Fibroblast of the aortic adventitia (primary cell): ENCODE results near the gene MFGE8. TPM values are rescaled to one million over a fixed set of nuclear protein-coding genes. Genes with fewer than 3 reads are reported as not detected.

ENCODE experiments used
- DNase-seq: peaks from one replicate; pipeline ENCODE4 v3.0.0-alpha.2; 2010; ENCODE audit warnings: low read depth
- H3K4me3 ChIP-seq: 2 replicates; pipeline ENCODE4 v1.5.1; 2011; ENCODE audit warnings: low read depth, mild to moderate bottlenecking, control low read depth, low read length, moderate library complexity
- total RNA-seq: library from RNA; depleted of rRNA; stranded (reverse); fragments of >200 nt; gene quantifications from 2 replicates; pipeline ENCODE4 v1.2.3, GENCODE V29; 2012; ENCODE audit warnings: low replicate concordance
- TF ChIP-seq, protein P1 (sequence below): IDR thresholded peaks from 2 replicates; pipeline ENCODE4 v1.5.1; 2011; ENCODE audit warnings: mild to moderate bottlenecking, low read length, control low read depth, inconsistent platforms; ENCODE audit not compliant: insufficient read depth

MFGE8 gene, protein sequence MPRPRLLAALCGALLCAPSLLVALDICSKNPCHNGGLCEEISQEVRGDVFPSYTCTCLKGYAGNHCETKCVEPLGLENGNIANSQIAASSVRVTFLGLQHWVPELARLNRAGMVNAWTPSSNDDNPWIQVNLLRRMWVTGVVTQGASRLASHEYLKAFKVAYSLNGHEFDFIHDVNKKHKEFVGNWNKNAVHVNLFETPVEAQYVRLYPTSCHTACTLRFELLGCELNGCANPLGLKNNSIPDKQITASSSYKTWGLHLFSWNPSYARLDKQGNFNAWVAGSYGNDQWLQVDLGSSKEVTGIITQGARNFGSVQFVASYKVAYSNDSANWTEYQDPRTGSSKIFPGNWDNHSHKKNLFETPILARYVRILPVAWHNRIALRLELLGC
- total RNA-seq: 59.5 and 217 TPM in 2 replicates

DNA sequence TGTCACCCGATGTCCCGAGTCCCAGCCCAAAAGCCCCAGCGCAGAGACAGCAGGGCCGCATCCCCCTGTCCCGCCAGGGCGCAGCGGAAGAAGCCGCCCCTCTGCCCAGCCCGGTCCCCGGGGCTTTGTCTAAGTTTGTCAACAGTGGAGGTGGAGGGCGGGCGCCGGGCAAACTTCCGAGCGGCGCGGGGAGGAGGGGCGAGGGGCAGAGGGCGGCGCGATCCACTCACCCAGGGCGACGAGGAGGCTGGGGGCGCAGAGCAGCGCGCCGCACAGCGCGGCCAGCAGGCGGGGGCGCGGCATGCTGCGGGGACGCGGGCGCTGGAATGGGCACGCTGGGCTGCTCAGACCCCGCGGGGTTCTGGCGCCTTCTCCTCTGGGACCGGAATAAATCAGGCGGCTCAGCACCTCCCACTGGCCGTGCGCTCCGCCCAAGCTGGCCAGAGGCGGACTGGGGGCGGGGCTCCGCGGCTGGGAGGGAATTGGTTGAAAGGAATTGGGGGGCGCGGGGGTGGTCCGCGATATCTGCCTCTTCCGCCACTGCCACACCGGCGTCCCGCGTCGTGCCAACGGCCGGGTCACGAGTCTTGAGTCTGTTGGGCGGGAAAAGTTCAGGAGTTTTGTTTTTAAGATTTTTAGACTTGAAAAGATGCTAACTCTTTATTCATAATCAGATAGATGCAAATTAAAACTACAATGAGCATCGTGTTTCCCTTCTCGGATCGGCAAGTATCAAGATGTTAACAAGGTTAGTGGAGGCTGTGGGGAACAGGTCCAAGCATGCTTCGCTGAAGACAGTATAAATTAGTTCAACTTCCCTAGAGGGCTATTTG is at the start of gene MFGE8:
TSS of gene MFGE8 (minus strand) at position 363 of the 833 bp plus-strand sequence. CDS start at position 303, 60 bp downstream.
- H3K4me3 ChIP-seq: peak within 1 kb of the TSS; percentile 77
- peak; percentile 48 for DNase-seq
- TF ChIP-seq, protein P1, sequence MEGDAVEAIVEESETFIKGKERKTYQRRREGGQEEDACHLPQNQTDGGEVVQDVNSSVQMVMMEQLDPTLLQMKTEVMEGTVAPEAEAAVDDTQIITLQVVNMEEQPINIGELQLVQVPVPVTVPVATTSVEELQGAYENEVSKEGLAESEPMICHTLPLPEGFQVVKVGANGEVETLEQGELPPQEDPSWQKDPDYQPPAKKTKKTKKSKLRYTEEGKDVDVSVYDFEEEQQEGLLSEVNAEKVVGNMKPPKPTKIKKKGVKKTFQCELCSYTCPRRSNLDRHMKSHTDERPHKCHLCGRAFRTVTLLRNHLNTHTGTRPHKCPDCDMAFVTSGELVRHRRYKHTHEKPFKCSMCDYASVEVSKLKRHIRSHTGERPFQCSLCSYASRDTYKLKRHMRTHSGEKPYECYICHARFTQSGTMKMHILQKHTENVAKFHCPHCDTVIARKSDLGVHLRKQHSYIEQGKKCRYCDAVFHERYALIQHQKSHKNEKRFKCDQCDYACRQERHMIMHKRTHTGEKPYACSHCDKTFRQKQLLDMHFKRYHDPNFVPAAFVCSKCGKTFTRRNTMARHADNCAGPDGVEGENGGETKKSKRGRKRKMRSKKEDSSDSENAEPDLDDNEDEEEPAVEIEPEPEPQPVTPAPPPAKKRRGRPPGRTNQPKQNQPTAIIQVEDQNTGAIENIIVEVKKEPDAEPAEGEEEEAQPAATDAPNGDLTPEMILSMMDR: peak; percentile 5

DNA sequence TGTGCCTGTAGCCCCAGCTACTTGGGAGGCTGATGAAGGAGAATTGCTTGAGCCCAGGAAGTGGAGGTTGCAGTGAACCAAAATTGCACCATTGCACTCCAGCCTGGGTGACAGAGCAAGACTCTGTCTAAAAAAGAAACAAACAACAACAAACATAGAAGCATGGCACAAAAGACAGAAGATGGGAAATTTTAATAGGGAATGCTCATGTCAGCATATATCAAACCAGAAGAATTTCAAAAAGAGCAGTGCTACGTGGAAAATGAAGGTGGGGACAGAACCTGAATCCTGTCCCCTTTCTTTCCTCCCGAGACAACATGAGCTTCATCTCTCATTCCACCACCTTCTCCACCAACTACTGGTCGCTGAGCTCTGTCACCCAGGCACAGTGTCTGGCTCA is 46.3 kb upstream of the MFGE8 start:
- TF ChIP-seq, protein P1: no peak
- no peak overlapping the region for H3K4me3 ChIP-seq
- no peak for DNase-seq

DNA sequence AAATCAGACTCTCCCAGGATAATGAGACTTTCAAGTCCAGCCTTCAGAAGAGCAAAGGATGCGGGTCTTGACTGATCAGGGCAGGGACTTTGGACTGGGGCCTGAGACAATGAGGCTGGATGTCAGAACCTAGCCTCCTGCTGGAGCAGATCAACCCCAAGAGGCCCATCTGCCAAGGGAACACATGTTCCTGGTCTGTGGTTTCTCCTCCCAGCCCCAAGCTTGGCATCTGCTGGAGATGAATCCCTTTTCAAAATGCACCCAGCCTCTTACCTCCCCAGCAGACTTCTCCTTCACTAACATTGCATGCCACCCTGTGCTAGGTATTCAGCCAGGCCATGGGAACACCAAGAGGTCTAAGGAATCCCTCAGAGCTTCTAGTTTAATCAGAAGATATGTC is 43.7 kb upstream of the MFGE8 start:
- H3K4me3 ChIP-seq: no peak overlapping the region
- TF ChIP-seq, protein P1: no peak
- DNase-seq: no peak

DNA sequence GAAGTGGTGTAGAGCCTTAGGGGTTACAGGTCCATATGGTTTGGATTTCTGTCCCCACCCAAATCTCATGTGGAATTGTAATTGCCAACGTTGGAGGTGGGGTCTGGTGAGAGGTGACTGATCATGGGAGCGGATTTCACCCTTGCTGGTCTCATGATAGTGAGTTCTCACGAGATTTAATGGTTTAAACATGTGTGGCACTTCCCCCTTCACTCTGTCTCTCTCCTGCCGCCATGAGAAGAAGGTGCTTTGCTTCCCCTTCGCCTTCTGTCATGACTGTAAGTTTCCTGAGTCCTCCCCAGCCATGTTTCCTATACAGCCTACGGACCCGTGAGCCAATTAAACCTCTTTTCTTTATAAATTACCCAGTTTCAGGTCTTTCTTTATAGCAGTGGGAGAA is 43.1 kb upstream of the MFGE8 start:
- no peak for DNase-seq
- no peak overlapping the region for H3K4me3 ChIP-seq
- TF ChIP-seq, protein P1: no peak

DNA sequence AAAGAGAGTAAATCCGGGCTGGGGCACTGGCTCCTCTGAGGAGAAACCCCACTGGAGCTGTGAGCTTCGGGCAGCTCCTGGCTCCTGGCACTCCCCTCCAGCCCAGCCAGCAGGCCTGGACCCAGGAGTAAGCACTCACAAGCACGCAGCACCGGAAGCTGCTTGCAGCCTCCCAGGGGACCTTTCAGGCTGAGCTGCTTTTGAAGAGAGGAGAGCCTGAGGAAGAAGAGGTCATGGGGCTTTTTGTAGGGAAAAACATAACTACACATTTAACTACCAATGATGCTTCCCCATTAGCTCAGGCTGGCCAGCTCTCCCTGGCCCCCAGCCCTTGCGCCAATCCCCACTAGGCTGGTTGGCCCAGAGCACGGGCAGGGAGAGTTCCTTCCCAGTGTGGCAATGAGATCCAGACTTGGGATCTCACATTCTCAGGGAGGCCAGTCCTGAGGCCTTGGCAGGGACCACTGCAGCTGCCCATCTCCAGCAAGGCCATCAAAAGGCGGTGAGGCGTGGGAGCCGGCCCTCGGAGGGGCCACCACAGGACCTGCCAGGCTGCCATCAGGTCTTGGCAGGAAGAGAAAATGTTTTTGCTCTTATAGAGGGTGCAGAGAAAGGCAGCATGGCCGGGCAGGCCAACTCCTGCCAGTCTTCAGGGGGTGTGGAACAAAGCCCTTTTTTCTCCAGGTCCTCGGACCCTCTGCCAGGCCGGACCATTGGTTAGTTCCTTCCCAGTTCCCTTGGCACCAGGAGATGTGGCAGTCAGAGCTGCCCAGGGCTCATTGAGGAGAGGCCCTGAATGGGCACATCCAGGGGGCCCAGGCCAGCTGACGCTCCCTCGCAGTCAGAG is 41.5 kb upstream of the MFGE8 start:
- no peak overlapping the region for H3K4me3 ChIP-seq
- peak; percentile 64 for DNase-seq
- TF ChIP-seq, protein P1: no peak

DNA sequence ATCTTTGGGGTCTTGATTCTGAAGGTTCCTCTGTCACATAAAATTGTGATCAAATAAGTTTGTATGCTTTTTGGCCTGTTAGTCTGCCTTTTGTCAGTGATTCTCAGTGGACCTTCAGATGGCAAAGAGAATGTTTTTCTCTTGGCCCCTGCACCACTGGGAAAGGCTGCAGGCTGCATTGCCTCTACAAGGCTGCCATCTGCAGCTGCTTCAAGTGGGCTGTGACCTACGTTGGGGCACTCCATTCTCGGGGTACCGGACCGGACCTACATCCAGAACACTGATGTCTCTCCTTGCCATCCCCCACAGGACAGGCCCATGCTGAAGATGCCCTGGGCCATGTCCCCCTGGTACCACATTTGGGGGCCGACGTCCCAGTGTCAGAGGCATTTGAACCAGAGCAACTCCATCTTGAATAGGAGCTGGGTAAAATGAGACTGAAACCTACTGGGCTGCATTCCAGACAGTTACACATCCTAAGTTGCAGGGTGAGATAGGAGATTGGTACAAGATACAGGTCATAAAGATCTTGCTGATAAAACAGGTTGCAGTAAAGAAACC is 37.5 kb upstream of the MFGE8 start:
- no peak overlapping the region for H3K4me3 ChIP-seq
- DNase-seq: no peak
- TF ChIP-seq, protein P1: no peak
